ENCODE results near the gene SARS2.
"Not testable (repeated sequence)": the region's sequence is repeated elsewhere in the genome, so short reads cannot be mapped to it uniquely, and the experiment has no call there.

The SARS2 gene

GRCh38 chr19:38893341-38893771 lies 37.2 kb downstream of the SARS2 start:
- in situ Hi-C loops (cut with MboI; ENCODE audit: low sequenced_read_pairs, unreplicated experiment): no loop called here
- DNase-seq (ENCODE audit: low spot score): no peak
- TF ChIP-seq CTCF (IDR thresholded peaks at IDR 0.05; ENCODE audit: borderline replicate concordance, control extremely low read depth, extremely low read depth, insufficient read depth, missing control alignments): no peak

GRCh38 chr19:38892841-38893240 lies 37.7 kb downstream of the SARS2 start:
- DNase-seq (ENCODE audit: low spot score): no peak
- in situ Hi-C loops (cut with MboI; ENCODE audit: low sequenced_read_pairs, unreplicated experiment): no loop called here

GRCh38 chr19:38891771-38892170 lies 38.8 kb downstream of the SARS2 start:
- TF ChIP-seq CTCF (IDR thresholded peaks at IDR 0.05; ENCODE audit: borderline replicate concordance, control extremely low read depth, extremely low read depth, insufficient read depth, missing control alignments): no peak
- DNase-seq (ENCODE audit: low spot score): no peak
- in situ Hi-C loops (cut with MboI; ENCODE audit: low sequenced_read_pairs, unreplicated experiment): no loop called here

More at GRCh38 chr19:38892841-38893240, 37.7 kb downstream of the SARS2 start:
- no peak for TF ChIP-seq CTCF (IDR thresholded peaks at IDR 0.05; ENCODE audit: borderline replicate concordance, control extremely low read depth, extremely low read depth, insufficient read depth, missing control alignments)

GRCh38 chr19:38890686-38891085 lies 39.9 kb downstream of the SARS2 start:
- no peak for TF ChIP-seq CTCF (IDR thresholded peaks at IDR 0.05; ENCODE audit: borderline replicate concordance, control extremely low read depth, extremely low read depth, insufficient read depth, missing control alignments)
- in situ Hi-C loops (cut with MboI; ENCODE audit: low sequenced_read_pairs, unreplicated experiment): no loop called here
- DNase-seq (ENCODE audit: low spot score): no peak

GRCh38 chr19:38889803-38890202 lies 40.8 kb downstream of the SARS2 start:
- in situ Hi-C loops (cut with MboI; ENCODE audit: low sequenced_read_pairs, unreplicated experiment): no loop called here
- no peak for DNase-seq (ENCODE audit: low spot score)
- no peak for TF ChIP-seq CTCF (IDR thresholded peaks at IDR 0.05; ENCODE audit: borderline replicate concordance, control extremely low read depth, extremely low read depth, insufficient read depth, missing control alignments)

- in situ Hi-C loops (cut with MboI; ENCODE audit: low sequenced_read_pairs, unreplicated experiment): no loop called here
- no peak for TF ChIP-seq CTCF (IDR thresholded peaks at IDR 0.05; ENCODE audit: borderline replicate concordance, control extremely low read depth, extremely low read depth, insufficient read depth, missing control alignments)
- no peak for DNase-seq (ENCODE audit: low spot score)
Observed at GRCh38 chr19:38888876-38889275, 41.7 kb downstream of the SARS2 start.

- in situ Hi-C loops (cut with MboI; ENCODE audit: low sequenced_read_pairs, unreplicated experiment); DNase-seq (ENCODE audit: low spot score): not testable (repeated sequence)
Observed at GRCh38 chr19:38884691-38885090, 45.9 kb downstream of the SARS2 start.
